Heart left ventricle (tissue), 16 donors: Measurements from ENCODE around the gene DSG2. TPM values are rescaled to one million over a fixed set of nuclear protein-coding genes. Genes with fewer than 3 reads are reported as not detected.
"Not testable (repeated sequence)": the region's sequence is repeated elsewhere in the genome, so short reads cannot be mapped to it uniquely, and the experiment has no call there.

Experiments used
- ATAC-seq, 4 donors: fragments of 200-7000 bp; cut with Tn5 transposase; one replicate each; pipeline ENCODE4 v1.9.1; 2020 to 2022; ENCODE audit warnings: moderate library complexity in 4 of 4, mild to moderate bottlenecking in 3 of 4, moderate number of reproducible peaks in 1 of 4
- DNase-seq, 5 donors: peaks; one replicate each; pipeline ENCODE4 v3.0.0-alpha.2; 2020
- H3K27ac ChIP-seq, 12 donors: fragments of 200-600 bp; sonication (generic) in 4 of 12; one replicate each; pipeline versions ENCODE4 v1.5.0 to v1.8.0; 2016 to 2022; ENCODE audit warnings: mild to moderate bottlenecking in 2 of 12
- H3K27me3 ChIP-seq, 9 donors: fragments of 200-600 bp; sonication (generic) in 2 of 9; one replicate each; pipeline versions ENCODE4 v1.5.1 to v1.8.0; 2016 to 2022; ENCODE audit warnings: mild to moderate bottlenecking in 3 of 9
- H3K36me3 ChIP-seq, 9 donors: fragments of 200-600 bp; sonication (generic) in 2 of 9; one replicate each; pipeline versions ENCODE4 v1.5.0 to v1.8.0; 2018 to 2022; ENCODE audit warnings: mild to moderate bottlenecking in 2 of 9
- H3K4me1 ChIP-seq, 12 donors: fragments of 200-600 bp; sonication (generic) in 4 of 12; one replicate each; pipeline versions ENCODE4 v1.5.0 to v1.8.0; 2016 to 2022; ENCODE audit warnings: mild to moderate bottlenecking in 3 of 12
- H3K4me3 ChIP-seq, 12 donors: fragments of 200-600 bp; sonication (generic) in 4 of 12; one replicate each; pipeline versions ENCODE4 v1.5.0 to v1.8.0; 2017 to 2022; ENCODE audit warnings: mild to moderate bottlenecking in 9 of 12, moderate library complexity in 4 of 12
- H3K9me3 ChIP-seq, 12 donors: fragments of 200-600 bp; sonication (generic) in 4 of 12; one replicate each; pipeline versions ENCODE4 v1.5.0 to v1.8.0; 2016 to 2022; ENCODE audit warnings: mild to moderate bottlenecking in 1 of 12
- CTCF ChIP-seq, 12 donors: fragments of 200-600 bp; sonication (generic) in 4 of 12; IDR thresholded peaks; one replicate each; pipeline versions ENCODE4 v1.5.0 to v1.8.0; 2018 to 2022; ENCODE audit warnings: antibody characterized with exemption in 12 of 12, mild to moderate bottlenecking in 5 of 12
- POLR2A ChIP-seq, 2 donors: fragments of 450-650 bp; IDR thresholded peaks; one replicate each; pipeline ENCODE4 v1.6.1; 2017; ENCODE audit warnings: antibody characterized with exemption in 2 of 2, mild to moderate bottlenecking in 2 of 2, moderate library complexity in 2 of 2
- WGBS, 4 donors: extraction: QIAGEN DNeasy Blood & Tissue Kit in 2 of 4; methylation state at CpG; one replicate each; pipeline versions ENCODE4 v1.1.5 to v1.1.7; 2013 to 2018; 5-methylcytosine and 5-hydroxymethylcytosine counted together
- intact Hi-C, 10 donors: fragments of 100-400 bp; cut with DNase I; formaldehyde crosslinking; loops; one replicate each; pipeline versions ENCODE4 v1.11.1 to v1.14.2; 2022
- polyA plus RNA-seq, 2 donors: library from polyadenylated mRNA; stranded (reverse); fragments of 200-250 nt; gene quantifications; one replicate each; pipeline ENCODE4 v1.2.3, GENCODE V29; 2013
- total RNA-seq, 9 donors: library from RNA; depleted of rRNA in 2 of 9; stranded (reverse); fragments of >200 nt in 2 of 9; fragmentation: NEBNext Ultra II Directional in 3 of 9; extraction: Animal tissue kit (Norgen Biotek cat#: 25700) in 3 of 9; gene quantifications; one replicate each; pipeline versions ENCODE4 v1.1.0 to v1.2.4, GENCODE V29; 2016 to 2023
- donor health status: ischemic (EF 13 %, LVEDD 7.1; RV severe dilation, severe dysfunction).
- donor health status: healthy with polysubstance abuse.
- donor health status: DM: no; HTN: yes; CAD: no.
- donor health status: DM: no; HTN: no; CAD: no.
- donor health status: ischemic (EF 25% LVEDD 6.9; RV normal size, moderate dysfunction).
- donor health status: ischemic (EF 25% LVEDD 5.7; RV mildly dilated, moderate dysfunction).
- donor health status: healthy.
- donor health status: DM: yes; HTN: yes; CAD: no.
- donor health status: ischemic (EF 35%, LVEDD 5.7; RV mildly dilated, moderate dysfunction).
- donor health status: nonischemic (EF 11% LVEDD 7.7; RV severe dilation, severe dysfunction).
- donor health status: DM: yes; HTN: yes; CAD: no.
- donor health status: PGD.
- donor health status: ischemic (EF 29% LVEDD 5.4; RV normal size, mild dysfunction).
- donor health status: nonischemic (EF 23%, LVEDD 6.1; RV moderate dilation, normal function).

The DSG2 gene
- total and polyA plus RNA-seq, 11 donors, result 10.1 to 54.4 (median 41.0) TPM

- H3K9me3 ChIP-seq, result no peaks in the 10 kb centered on the region
- peaks cover 0 to 18% (median 0%) of the 10 kb centered on the region in 9 donors for H3K27me3 ChIP-seq
- ATAC-seq (no peak), DNase-seq (no peak)
- H3K4me1 ChIP-seq, result peaks cover 0 to 9% (median 0%) of the 10 kb centered on the region in 12 donors
- H3K27ac ChIP-seq, result no peak overlapping the region
- TF ChIP-seq POLR2A (IDR thresholded peaks at IDR 0.05) (no peak), CTCF (IDR thresholded peaks at IDR 0.05) (no peak)
- intact Hi-C loops, result loop anchor here in 4 of 10 donors (10.0 kb wide), 3 partner anchors 218 to 388 kb away; partner anchors contain the start of gene DSC2 (in 1 of the 4)
- H3K4me3 ChIP-seq, result no peak overlapping the region
- no peaks in the 10 kb centered on the region for H3K36me3 ChIP-seq
- 90 to 94% (median 92%) methylated on average over 7 of the region's 7 CpGs for WGBS, 4 donors
Measured at GRCh38 chr18:31493171-31493570, 4.8 kb upstream of the DSG2 start.

- intact Hi-C loops, result loop anchor here in 4 of 10 donors (10.0 kb wide), 3 partner anchors 219 to 389 kb away; partner anchors contain the start of gene DSC2 (in 1 of the 4)
- Histone ChIP-seq H3K36me3 (no peaks in the 10 kb centered on the region), H3K9me3 (no peaks in the 10 kb centered on the region), H3K27ac (no peak overlapping the region), H3K4me1 (peaks cover 0 to 12% (median 0%) of the 10 kb centered on the region in 12 donors), H3K27me3 (peaks cover 0 to 25% (median 0%) of the 10 kb centered on the region in 9 donors), H3K4me3 (no peak overlapping the region)
- ATAC-seq, result no peak
- TF ChIP-seq CTCF (IDR thresholded peaks at IDR 0.05) (no peak), POLR2A (IDR thresholded peaks at IDR 0.05) (no peak)
- no peak for DNase-seq
Measured at GRCh38 chr18:31493941-31494340, 4.0 kb upstream of the DSG2 start.

GRCh38 chr18:31494705-31495244 lies 3.2 kb upstream of the DSG2 start:
- Histone ChIP-seq H3K4me1 (peaks cover 0 to 13% (median 0%) of the 10 kb centered on the region in 12 donors), H3K27me3 (peaks cover 0 to 30% (median 0%) of the 10 kb centered on the region in 9 donors)
- not testable (repeated sequence) for ATAC-seq, H3K4me3 ChIP-seq, H3K36me3 ChIP-seq, H3K27ac ChIP-seq, H3K9me3 ChIP-seq, DNase-seq
- intact Hi-C loops, result loop anchor here in 6 of 10 donors (5.0 to 10.0 kb wide), 6 partner anchors 217 to 392 kb away; partner anchors contain the start of gene DSC2 (in 3 of the 6)
- 74 to 82% (median 77%) methylated on average over 2 of the region's 2 CpGs for WGBS, 4 donors

- Histone ChIP-seq H3K36me3 (no peaks in the 10 kb centered on the region), H3K4me3 (peak overlapping the region; percentile 52 to 76 (median 68)), H3K27me3 (peaks cover 0 to 30% (median 0%) of the 10 kb centered on the region in 9 donors), H3K9me3 (no peaks in the 10 kb centered on the region), H3K4me1 (peaks cover 0 to 19% (median 0%) of the 10 kb centered on the region in 12 donors), H3K27ac (peak overlapping the region; percentile 22 to 84 (median 71))
- WGBS, 4 donors, result 22 to 38% (median 34%) methylated on average over 23 to 25 of the region's 25 CpGs
- TF ChIP-seq POLR2A (IDR thresholded peaks at IDR 0.05) (no peak), CTCF (IDR thresholded peaks at IDR 0.05) (no peak)
- intact Hi-C loops, result loop anchor here in 6 of 10 donors (5.0 to 10.0 kb wide), 6 partner anchors 220 to 395 kb away; partner anchors contain the start of gene DSC2 (in 3 of the 6)
- DNase-seq (peak in 2 of 5 donors; percentile 26 to 67), ATAC-seq (peak in 1 of 4 donors; percentile 51)
Measured at GRCh38 chr18:31497404-31497835, 557 bp upstream of the DSG2 start.
